H1 (cell line): ENCODE results near the gene DLEC1. TPM values are rescaled to one million over a fixed set of nuclear protein-coding genes. Genes with fewer than 3 reads are reported as not detected.

Source experiments
- FOSL1 ChIP-seq: IDR thresholded peaks from 2 replicates; pipeline ENCODE4 v1.6.1; 2011; ENCODE audit warnings: mild to moderate bottlenecking, low read depth, low read length, moderate library complexity; ENCODE audit not compliant: insufficient read depth
- POU5F1 ChIP-seq: IDR thresholded peaks from 2 replicates; pipeline ENCODE4 v1.6.1; 2011; ENCODE audit warnings: low read depth, mild to moderate bottlenecking, low read length, moderate library complexity
- SIRT6 ChIP-seq: IDR thresholded peaks from one replicate; pipeline ENCODE4 v1.7.1; 2012; ENCODE audit warnings: low read length, inconsistent platforms
- SUZ12 ChIP-seq: fragments of 200-600 bp; sonication (generic); IDR thresholded peaks from 2 replicates; pipeline ENCODE4 v1.6.1; 2012; ENCODE audit warnings: mild to moderate bottlenecking, inconsistent platforms, low read length, moderate library complexity, mixed read lengths
- polyA plus RNA-seq, 7 experiments: library from polyadenylated mRNA; depleted of rRNA in 3 of 7; stranded (reverse) in 5 of 7; unstranded in 2 of 7; fragments of >200 nt in 5 of 7; fragments of 200-250 nt in 2 of 7; gene quantifications; 1 replicate in 5 of 7; 2 replicates in 1 of 7; 4 replicates in 1 of 7; pipeline versions ENCODE4 v1.2.1 to v1.2.3, GENCODE V29; 2011 to 2013; ENCODE audit warnings: missing spikeins in 2 of 7, mixed read lengths in 2 of 7
- total RNA-seq: library from RNA; stranded (reverse); fragmentation: NEBNext Ultra II Directional; extraction: Animal tissue kit (Norgen Biotek cat#: 25700); gene quantifications from 2 replicates; pipeline ENCODE4 v1.2.1, GENCODE V29; 2021

DLEC1 gene
- total and polyA plus RNA-seq, 2 of the 8 experiments (the other 6 are each of a cell fraction or from before 2014, with no cell fraction given), result 0.26 to 0.76 TPM

GRCh38 chr3:38114875-38115644 is 76.1 kb downstream of the DLEC1 start (continued):
- no peak for TF ChIP-seq SUZ12
- TF ChIP-seq SIRT6, result no peak
- TF ChIP-seq FOSL1, result no peak
- TF ChIP-seq POU5F1, result no peak
